DOHH2 (cell line): ENCODE measurements around the gene NCAPG2.

Experiments
- EZH2phosphoT487 ChIP-seq: fragments of 200-600 bp; sonication (generic); IDR thresholded peaks from 2 replicates; pipeline ENCODE4 v1.6.1; 2017; ENCODE audit warnings: borderline replicate concordance, mild to moderate bottlenecking, antibody characterized with exemption, low read length, moderate library complexity, mixed read lengths
- TF ChIP-seq, protein P1 (sequence below): fragments of 200-600 bp; sonication (generic); IDR thresholded peaks from one replicate; pipeline ENCODE4 v1.5.1; 2014; ENCODE audit warnings: antibody characterized with exemption, mild to moderate bottlenecking, low read depth, low read length; ENCODE audit not compliant: poor library complexity, severe bottlenecking

DNA sequence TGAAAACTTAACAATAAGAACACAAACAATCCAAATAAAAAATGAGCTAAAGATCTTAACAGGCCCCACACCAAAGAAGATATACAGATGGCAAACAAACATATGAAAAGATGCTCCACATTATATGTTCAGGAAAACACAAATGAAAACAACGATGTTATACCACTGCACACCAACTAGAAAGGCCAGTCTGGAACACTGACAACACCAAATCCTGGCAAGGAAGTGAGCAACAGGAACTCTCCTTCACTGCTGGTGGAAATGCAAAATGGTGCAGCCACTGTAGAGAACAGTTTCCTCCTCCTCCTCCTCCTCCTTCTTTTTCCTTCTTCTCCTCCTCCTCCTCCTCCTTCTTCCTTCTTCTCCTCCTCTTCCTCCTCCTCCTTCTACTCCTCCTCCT is 12.2 kb upstream of the NCAPG2 start:
- TF ChIP-seq, protein P1, sequence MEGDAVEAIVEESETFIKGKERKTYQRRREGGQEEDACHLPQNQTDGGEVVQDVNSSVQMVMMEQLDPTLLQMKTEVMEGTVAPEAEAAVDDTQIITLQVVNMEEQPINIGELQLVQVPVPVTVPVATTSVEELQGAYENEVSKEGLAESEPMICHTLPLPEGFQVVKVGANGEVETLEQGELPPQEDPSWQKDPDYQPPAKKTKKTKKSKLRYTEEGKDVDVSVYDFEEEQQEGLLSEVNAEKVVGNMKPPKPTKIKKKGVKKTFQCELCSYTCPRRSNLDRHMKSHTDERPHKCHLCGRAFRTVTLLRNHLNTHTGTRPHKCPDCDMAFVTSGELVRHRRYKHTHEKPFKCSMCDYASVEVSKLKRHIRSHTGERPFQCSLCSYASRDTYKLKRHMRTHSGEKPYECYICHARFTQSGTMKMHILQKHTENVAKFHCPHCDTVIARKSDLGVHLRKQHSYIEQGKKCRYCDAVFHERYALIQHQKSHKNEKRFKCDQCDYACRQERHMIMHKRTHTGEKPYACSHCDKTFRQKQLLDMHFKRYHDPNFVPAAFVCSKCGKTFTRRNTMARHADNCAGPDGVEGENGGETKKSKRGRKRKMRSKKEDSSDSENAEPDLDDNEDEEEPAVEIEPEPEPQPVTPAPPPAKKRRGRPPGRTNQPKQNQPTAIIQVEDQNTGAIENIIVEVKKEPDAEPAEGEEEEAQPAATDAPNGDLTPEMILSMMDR = no peak
- TF ChIP-seq EZH2phosphoT487 = no peak
